Kidney (tissue), 14 donors: ENCODE data around the gene MTA2. TPM values are rescaled to one million over a fixed set of nuclear protein-coding genes. Genes with fewer than 3 reads are reported as not detected.

Experiments
- DNase-seq, 5 donors: peaks; one replicate each; pipeline ENCODE4 v3.0.0-alpha.2; 2013 to 2020
- FAIRE-seq: peaks from 2 replicates; lab custom pipeline; 2012; peaks lifted over from hg19 to GRCh38; lab: Jason Lieb, UNC
- H3K27ac ChIP-seq, 2 donors: one replicate each; pipeline ENCODE4 v1.7.0; 2013; ENCODE audit warnings: low read depth in 2 of 2, low read length in 2 of 2, inconsistent platforms in 1 of 2
- H3K27me3 ChIP-seq: one replicate; pipeline ENCODE4 v1.7.1; 2013; ENCODE audit warnings: low read length, inconsistent platforms; ENCODE audit not compliant: control insufficient read depth, insufficient read depth
- H3K36me3 ChIP-seq, 3 donors: one replicate each; pipeline versions ENCODE4 v1.7.0 to v1.7.1; 2013; ENCODE audit warnings: low read length in 3 of 3, control low read depth in 1 of 3, inconsistent platforms in 1 of 3; ENCODE audit not compliant: insufficient read depth in 3 of 3, control insufficient read depth in 2 of 3
- H3K4me1 ChIP-seq, 3 donors: one replicate each; pipeline versions ENCODE4 v1.7.0 to v1.7.1; 2013; ENCODE audit warnings: low read length in 3 of 3, inconsistent platforms in 1 of 3, low read depth in 1 of 3; ENCODE audit not compliant: control insufficient read depth in 2 of 3, insufficient read depth in 2 of 3
- H3K4me3 ChIP-seq, 3 donors: one replicate each; pipeline versions ENCODE4 v1.7.0 to v1.8.1; 2013; ENCODE audit warnings: low read length in 3 of 3, control low read depth in 1 of 3, inconsistent platforms in 1 of 3
- H3K9ac ChIP-seq, 3 donors: one replicate each; pipeline versions ENCODE4 v1.7.0 to v1.7.1; 2013; ENCODE audit warnings: low read length in 3 of 3, control low read depth in 1 of 3, inconsistent platforms in 1 of 3
- H3K9me3 ChIP-seq, 3 donors: one replicate each; pipeline versions ENCODE4 v1.7.0 to v1.7.1; 2013; ENCODE audit warnings: low read length in 3 of 3, control low read depth in 1 of 3, inconsistent platforms in 1 of 3; ENCODE audit not compliant: control insufficient read depth in 2 of 3, insufficient read depth in 1 of 3
- intact Hi-C: fragments of 100-400 bp; cut with DNase I; formaldehyde crosslinking; loops from one replicate; pipeline ENCODE4 v1.11.1; 2022
- polyA plus RNA-seq: library from polyadenylated mRNA; stranded (reverse); fragments of 350-450 nt; fragmentation: Illumina TruSeq; extraction: RNeasy Lipid Tissue Mini Kit (QIAGEN cat#74804); gene quantifications from one replicate; pipeline ENCODE4 v1.2.3, GENCODE V29; 2014; ENCODE audit warnings: low read depth, low replicate concordance; ENCODE audit not compliant: insufficient read depth
- total RNA-seq: library from RNA; stranded (reverse); fragmentation: NEBNext Ultra II Directional; extraction: Animal tissue kit (Norgen Biotek cat#: 25700); gene quantifications from one replicate; pipeline ENCODE4 v1.2.1, GENCODE V29; 2021
- TF ChIP-seq, protein P1 (sequence below): IDR thresholded peaks from 3 replicates; pipeline ENCODE4 v1.5.1; 2012; ENCODE audit warnings: mild to moderate bottlenecking, moderate library complexity, borderline replicate concordance; ENCODE audit not compliant: insufficient read depth; ENCODE audit errors: extremely low read depth
- donor health status: control.
- donor health status: control.
- donor health status: control.
- donor health status: control.
- donor health status: control.
- donor health status: DM: yes; HTN: yes; CAD: no.
- donor health status: Normal renal cell carcinoma (clear cell type).

Gene MTA2
- total and polyA plus RNA-seq, 2 donors from 2014 or later = 34.4 to 71.8 TPM

DNA sequence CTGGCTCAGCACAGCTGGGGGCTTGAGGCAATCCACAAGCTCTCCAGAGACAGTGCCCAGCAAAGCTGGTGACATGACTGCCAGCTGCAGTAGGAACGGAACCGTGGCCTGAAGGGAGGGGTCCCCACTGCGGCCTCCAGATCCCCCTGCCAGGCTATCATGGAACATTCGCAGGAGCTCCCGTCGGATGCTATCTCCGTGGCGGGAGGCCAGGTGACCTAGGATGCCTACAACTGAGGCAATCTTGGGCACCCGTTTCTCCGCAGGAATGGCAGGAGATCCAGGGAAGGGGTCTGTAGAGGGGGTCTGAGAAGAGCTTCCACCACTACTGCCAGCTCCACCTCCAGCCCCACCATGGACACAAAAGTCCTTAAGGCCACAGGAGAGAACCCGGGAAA lies 47.3 kb upstream of the MTA2 start:
- H3K4me1 ChIP-seq = peaks cover 0 to 20% (median 7%) of the 10 kb centered on the region in 3 donors
- no peak overlapping the region for H3K9ac ChIP-seq
- peaks cover 0 to 24% (median 5%) of the 10 kb centered on the region in 3 donors for H3K36me3 ChIP-seq
- no peaks in the 10 kb centered on the region for H3K9me3 ChIP-seq
- FAIRE-seq = no peak
- no peaks in the 10 kb centered on the region for H3K27me3 ChIP-seq
- intact Hi-C loops = no loop called here
- DNase-seq = no peak
- H3K27ac ChIP-seq = no peak overlapping the region
- no peak overlapping the region for H3K4me3 ChIP-seq
- TF ChIP-seq, protein P1, sequence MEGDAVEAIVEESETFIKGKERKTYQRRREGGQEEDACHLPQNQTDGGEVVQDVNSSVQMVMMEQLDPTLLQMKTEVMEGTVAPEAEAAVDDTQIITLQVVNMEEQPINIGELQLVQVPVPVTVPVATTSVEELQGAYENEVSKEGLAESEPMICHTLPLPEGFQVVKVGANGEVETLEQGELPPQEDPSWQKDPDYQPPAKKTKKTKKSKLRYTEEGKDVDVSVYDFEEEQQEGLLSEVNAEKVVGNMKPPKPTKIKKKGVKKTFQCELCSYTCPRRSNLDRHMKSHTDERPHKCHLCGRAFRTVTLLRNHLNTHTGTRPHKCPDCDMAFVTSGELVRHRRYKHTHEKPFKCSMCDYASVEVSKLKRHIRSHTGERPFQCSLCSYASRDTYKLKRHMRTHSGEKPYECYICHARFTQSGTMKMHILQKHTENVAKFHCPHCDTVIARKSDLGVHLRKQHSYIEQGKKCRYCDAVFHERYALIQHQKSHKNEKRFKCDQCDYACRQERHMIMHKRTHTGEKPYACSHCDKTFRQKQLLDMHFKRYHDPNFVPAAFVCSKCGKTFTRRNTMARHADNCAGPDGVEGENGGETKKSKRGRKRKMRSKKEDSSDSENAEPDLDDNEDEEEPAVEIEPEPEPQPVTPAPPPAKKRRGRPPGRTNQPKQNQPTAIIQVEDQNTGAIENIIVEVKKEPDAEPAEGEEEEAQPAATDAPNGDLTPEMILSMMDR = no peak

DNA sequence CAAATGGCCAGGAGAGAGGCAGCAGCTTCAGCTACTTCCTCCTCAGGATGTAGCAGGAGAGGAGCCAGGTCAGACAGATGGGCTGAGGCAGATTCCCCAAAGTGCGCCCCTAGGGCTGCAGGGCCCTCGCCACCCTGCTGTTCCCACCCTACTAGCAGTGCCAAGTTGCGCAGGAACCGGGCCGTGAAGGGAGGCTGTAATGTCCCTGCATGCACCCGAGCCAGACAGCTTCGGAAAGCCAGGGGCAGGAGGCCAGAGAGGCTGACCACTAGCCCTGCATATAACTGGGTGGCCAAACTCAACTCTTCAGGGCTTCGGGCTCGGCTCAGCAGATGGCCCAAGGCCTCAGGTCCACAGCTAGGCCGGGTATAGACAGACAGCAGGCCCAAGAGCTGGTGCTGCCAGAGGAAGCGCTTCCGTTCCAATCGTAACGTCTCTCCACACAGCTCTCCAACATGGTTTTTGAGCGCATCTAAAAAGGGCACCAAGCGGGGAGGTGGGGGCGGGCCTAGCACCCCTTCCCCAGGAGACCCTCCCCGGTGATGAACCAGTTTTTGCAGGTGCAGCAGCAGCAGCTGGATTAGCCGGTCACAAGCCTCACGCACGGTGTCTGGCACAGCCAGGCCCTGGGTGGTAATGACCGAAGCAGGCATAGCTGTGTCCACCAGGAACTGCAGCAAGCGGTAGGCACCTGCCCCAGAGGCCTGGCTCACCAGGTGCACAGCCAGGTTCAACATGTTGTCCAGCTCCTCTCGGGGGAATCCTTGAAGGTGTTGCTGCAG lies 46.7 kb upstream of the MTA2 start:
- no peaks in the 10 kb centered on the region for H3K27me3 ChIP-seq
- FAIRE-seq (no peak), DNase-seq (no peak)
- peaks cover 0 to 20% (median 7%) of the 10 kb centered on the region in 3 donors for H3K4me1 ChIP-seq
- intact Hi-C loops = no loop called here
- H3K4me3 ChIP-seq = no peak overlapping the region
- H3K9ac ChIP-seq = no peak overlapping the region
- no peak overlapping the region for H3K27ac ChIP-seq
- TF ChIP-seq, protein P1 = no peak
- peaks cover 0 to 26% (median 5%) of the 10 kb centered on the region in 3 donors for H3K36me3 ChIP-seq
- no peaks in the 10 kb centered on the region for H3K9me3 ChIP-seq

- TF ChIP-seq, protein P1 = no peak
- H3K36me3 ChIP-seq = peaks cover 0 to 30% (median 5%) of the 10 kb centered on the region in 3 donors
- H3K9me3 ChIP-seq = no peaks in the 10 kb centered on the region
- H3K4me1 ChIP-seq = peaks cover 0 to 20% (median 7%) of the 10 kb centered on the region in 3 donors
- no peak for FAIRE-seq
- no peaks in the 10 kb centered on the region for H3K27me3 ChIP-seq
- intact Hi-C loops = no loop called here
- H3K4me3 ChIP-seq = no peak overlapping the region
- H3K27ac ChIP-seq = no peak overlapping the region
- DNase-seq = no peak
- no peak overlapping the region for H3K9ac ChIP-seq
Observed at GRCh38 chr11:62647609-62648005, 45.9 kb upstream of the MTA2 start.
